Thyroid gland (tissue), 4 donors: ENCODE data around the gene OR2AG2.

Source experiments
- CTCF ChIP-seq, 6 experiments: fragments of 200-600 bp in 3 of 6; fragments of 450-650 bp in 3 of 6; sonication (generic) in 3 of 6; IDR thresholded peaks; one replicate each; pipeline ENCODE4 v1.5.1; 2016 to 2019; ENCODE audit warnings: antibody characterized with exemption in 6 of 6, mild to moderate bottlenecking in 2 of 6, inconsistent platforms in 1 of 6, moderate library complexity in 1 of 6
- POLR2A ChIP-seq, 2 donors: fragments of 450-650 bp; IDR thresholded peaks; one replicate each; pipeline ENCODE4 v1.6.1; 2017; ENCODE audit warnings: antibody characterized with exemption in 2 of 2, mild to moderate bottlenecking in 2 of 2, moderate library complexity in 1 of 2

- TF ChIP-seq CTCF (IDR thresholded peaks at IDR 0.05) (no peak), POLR2A (IDR thresholded peaks at IDR 0.05) (no peak)
These were observed 29.5 kb downstream of the OR2AG2 start for GRCh38 chr11:6742260-6742659.
